ENCODE results near the gene TPSG1.

TPSG1 gene

DNA sequence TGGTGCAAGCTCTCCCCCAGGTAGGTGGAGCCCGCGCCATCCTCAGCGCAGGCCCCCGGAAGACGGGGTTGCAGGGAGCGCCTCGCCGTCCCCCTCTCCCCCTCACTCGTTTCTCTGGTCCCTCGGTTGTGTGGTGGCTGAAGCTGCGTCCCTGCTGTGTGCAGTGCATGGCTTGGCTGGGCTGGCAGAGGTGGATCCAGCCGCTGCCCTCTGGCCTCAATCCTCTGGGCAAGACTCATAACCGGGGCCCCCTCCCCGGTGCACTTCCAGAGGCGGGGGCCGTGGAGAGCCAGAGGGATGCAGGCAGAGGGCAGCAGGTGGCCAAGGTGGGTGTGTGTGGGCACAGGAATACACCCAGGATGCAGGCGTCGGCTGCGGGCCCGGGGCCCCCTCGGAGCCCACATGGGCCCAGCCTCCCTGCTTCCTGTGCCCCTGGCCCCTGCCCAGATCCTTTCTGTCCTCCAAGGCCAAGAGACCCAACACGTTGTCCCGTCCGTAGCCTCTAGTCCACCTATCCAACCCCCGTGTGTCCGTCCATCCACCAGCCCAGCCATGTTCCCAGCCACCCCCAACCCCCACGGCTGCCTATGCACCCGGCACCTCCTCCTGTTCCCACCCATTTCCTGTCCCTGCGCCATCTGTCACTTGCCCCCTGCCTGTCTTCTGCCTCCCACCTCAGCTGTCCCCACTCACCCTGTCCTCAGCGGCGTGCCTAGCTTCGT, 9.3 kb downstream of the TPSG1 start:
- Histone ChIP-seq H3K9me3 (no peaks in the 10 kb centered on the region), H3K4me1 (no peaks in the 10 kb centered on the region), H3K4me3 (ENCODE audit: low read depth, low read length) (no peak overlapping the region), H3K36me3 (no peaks in the 10 kb centered on the region), H3K27me3 (no peaks in the 10 kb centered on the region)
- DNase-seq, result no peak
- TF ChIP-seq, protein P1, sequence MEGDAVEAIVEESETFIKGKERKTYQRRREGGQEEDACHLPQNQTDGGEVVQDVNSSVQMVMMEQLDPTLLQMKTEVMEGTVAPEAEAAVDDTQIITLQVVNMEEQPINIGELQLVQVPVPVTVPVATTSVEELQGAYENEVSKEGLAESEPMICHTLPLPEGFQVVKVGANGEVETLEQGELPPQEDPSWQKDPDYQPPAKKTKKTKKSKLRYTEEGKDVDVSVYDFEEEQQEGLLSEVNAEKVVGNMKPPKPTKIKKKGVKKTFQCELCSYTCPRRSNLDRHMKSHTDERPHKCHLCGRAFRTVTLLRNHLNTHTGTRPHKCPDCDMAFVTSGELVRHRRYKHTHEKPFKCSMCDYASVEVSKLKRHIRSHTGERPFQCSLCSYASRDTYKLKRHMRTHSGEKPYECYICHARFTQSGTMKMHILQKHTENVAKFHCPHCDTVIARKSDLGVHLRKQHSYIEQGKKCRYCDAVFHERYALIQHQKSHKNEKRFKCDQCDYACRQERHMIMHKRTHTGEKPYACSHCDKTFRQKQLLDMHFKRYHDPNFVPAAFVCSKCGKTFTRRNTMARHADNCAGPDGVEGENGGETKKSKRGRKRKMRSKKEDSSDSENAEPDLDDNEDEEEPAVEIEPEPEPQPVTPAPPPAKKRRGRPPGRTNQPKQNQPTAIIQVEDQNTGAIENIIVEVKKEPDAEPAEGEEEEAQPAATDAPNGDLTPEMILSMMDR (IDR thresholded peaks at IDR 0.05; ENCODE audit: low read depth, low read length), result no peak

DNA sequence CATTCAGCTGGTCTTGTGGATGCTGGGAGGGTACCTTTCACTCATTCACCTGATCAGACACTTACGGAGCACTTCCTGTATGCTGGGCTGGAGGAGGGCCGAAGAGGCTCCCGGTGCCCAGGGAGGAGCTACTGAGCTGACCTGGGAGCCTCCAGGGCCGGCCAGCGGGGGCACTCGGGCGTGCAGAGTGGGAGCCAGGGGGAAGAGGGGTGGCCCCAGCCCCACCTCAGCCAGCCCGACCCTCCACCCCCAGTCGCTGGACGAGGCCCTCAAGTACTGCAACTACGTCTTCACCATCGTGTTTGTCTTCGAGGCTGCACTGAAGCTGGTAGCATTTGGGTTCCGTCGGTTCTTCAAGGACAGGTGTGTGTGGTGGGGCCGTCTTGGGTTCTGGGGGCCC, 10.3 kb downstream of the TPSG1 start:
- TF ChIP-seq, protein P1 (IDR thresholded peaks at IDR 0.05; ENCODE audit: low read depth, low read length), result no peak
- H3K4me1 ChIP-seq, result no peaks in the 10 kb centered on the region
- H3K9me3 ChIP-seq, result no peaks in the 10 kb centered on the region
- H3K4me3 ChIP-seq (ENCODE audit: low read depth, low read length), result no peak overlapping the region
- no peak for DNase-seq
- no peaks in the 10 kb centered on the region for H3K27me3 ChIP-seq
- no peaks in the 10 kb centered on the region for H3K36me3 ChIP-seq

DNA sequence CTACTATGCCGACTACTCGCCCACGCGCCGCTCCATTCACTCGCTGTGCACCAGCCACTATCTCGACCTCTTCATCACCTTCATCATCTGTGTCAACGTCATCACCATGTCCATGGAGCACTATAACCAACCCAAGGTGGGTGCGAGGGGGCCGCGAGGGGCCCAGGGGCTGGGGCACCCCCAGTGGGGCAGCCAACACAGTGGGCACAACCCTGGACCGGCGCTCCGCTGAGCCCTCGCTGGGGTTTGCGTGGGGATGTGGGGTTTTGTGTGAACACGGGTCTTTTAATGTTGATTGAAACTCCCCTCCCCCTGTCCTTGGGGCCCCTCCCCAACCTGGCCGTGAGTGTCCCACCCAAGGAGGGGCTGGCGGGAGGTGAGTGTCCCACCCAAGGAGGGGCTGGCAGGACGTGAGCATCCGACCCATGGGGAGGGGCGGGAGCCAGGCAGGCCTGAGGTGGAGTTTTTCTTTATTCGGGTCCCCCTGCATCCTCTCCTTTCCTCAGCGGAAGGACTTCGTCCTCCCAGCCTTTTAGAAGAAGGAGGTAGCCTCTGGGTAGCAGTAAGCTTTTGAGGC, 11.2 kb downstream of the TPSG1 start:
- Histone ChIP-seq H3K4me1 (no peaks in the 10 kb centered on the region), H3K36me3 (no peaks in the 10 kb centered on the region), H3K27me3 (no peaks in the 10 kb centered on the region), H3K9me3 (no peaks in the 10 kb centered on the region), H3K4me3 (ENCODE audit: low read depth, low read length) (no peak overlapping the region)
- TF ChIP-seq, protein P1 (IDR thresholded peaks at IDR 0.05; ENCODE audit: low read depth, low read length), result no peak
- no peak for DNase-seq

DNA sequence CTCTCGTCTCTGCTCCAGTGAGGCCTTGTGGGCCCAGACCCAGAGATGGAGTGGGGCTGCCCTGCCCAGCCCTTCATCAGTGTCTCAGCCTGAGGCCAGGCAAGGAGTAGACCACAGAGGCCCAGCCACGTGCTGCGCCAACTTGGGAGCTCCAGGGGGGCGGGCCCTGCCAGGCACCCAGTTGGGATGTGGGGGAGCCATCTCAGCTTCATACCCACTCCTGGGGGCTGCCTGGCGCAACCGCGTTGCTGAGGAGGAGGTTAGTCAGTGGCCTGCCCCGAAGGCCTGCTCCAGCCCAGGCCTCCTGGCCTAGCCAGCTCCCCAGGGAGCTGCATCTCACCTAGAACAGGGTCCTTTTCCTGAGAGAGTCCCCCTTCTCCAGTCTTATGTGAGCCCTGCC, 11.8 kb downstream of the TPSG1 start:
- no peak for DNase-seq
- Histone ChIP-seq H3K27me3 (no peaks in the 10 kb centered on the region), H3K4me1 (no peaks in the 10 kb centered on the region), H3K36me3 (no peaks in the 10 kb centered on the region), H3K4me3 (ENCODE audit: low read depth, low read length) (no peak overlapping the region), H3K9me3 (no peaks in the 10 kb centered on the region)
- TF ChIP-seq, protein P1 (IDR thresholded peaks at IDR 0.05; ENCODE audit: low read depth, low read length), result no peak

DNA sequence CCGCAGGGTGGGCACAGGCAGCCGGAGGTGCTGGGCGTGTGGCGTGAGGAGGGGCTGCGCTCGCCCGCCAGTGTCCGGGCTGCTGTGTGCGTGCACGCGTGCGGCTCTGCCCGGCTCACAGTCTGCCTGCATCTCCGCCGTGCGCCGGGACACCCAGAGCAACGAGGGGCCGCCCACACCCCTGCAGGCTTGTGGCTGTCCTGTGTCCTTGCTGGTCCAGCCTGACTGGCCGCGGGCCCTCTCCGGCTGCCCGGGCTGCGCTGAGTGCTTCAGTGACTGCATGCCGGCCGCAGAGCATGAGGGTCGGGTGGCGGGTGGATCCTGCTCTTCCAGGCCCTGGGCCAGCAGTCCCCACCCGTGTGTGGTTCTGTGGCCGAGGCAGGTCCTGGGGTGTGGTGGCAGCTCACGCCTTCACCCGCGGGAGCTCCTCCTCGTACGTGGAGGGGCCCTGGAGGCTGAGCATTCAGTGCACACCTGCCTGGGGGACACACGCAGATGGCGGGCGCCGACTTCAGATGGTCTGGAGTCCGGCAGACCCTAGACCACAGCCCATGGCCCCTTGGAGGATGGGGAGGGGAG, 12.4 kb downstream of the TPSG1 start:
- H3K9me3 ChIP-seq, result no peaks in the 10 kb centered on the region
- no peak overlapping the region for H3K4me3 ChIP-seq (ENCODE audit: low read depth, low read length)
- DNase-seq, result no peak
- no peaks in the 10 kb centered on the region for H3K27me3 ChIP-seq
- H3K36me3 ChIP-seq, result no peaks in the 10 kb centered on the region
- H3K4me1 ChIP-seq, result no peaks in the 10 kb centered on the region
- TF ChIP-seq, protein P1 (IDR thresholded peaks at IDR 0.05; ENCODE audit: low read depth, low read length), result no peak

Data from BE2C (cell line).